ENCODE results near the gene FYTTD1.
"Not testable (repeated sequence)": the region's sequence is repeated elsewhere in the genome, so short reads cannot be mapped to it uniquely, and the experiment has no call there.

Gene FYTTD1

GRCh38 chr3:197720694-197721093 lies 29.0 kb upstream of the FYTTD1 start:
- H3K36me3 ChIP-seq (ENCODE audit: insufficient read depth, low read length), result peaks cover 26% of the 10 kb centered on the region

GRCh38 chr3:197722734-197723133 lies 26.9 kb upstream of the FYTTD1 start:
- Histone ChIP-seq H3K4me1 (ENCODE audit: control insufficient read depth, insufficient read depth, low read length, unreplicated experiment) (peaks cover 11% of the 10 kb centered on the region), H3K79me2 (ENCODE audit: control insufficient read depth, insufficient read depth, low read length, unreplicated experiment) (peaks cover 24% of the 10 kb centered on the region), H3K36me3 (ENCODE audit: insufficient read depth, low read length) (peaks cover 26% of the 10 kb centered on the region), H3K27ac (ENCODE audit: low read depth, low read length) (no peak overlapping the region), H3K4me3 (ENCODE audit: low read depth, low read length) (no peak overlapping the region), H2AFZ (ENCODE audit: low read length, unreplicated experiment) (no peak overlapping the region), H3K27me3 (ENCODE audit: insufficient read depth, low read length) (no peaks in the 10 kb centered on the region)

More at GRCh38 chr3:197720694-197721093, 29.0 kb upstream of the FYTTD1 start:
- H3K27ac ChIP-seq (ENCODE audit: low read depth, low read length), result no peak overlapping the region
- no peak overlapping the region for H3K4me3 ChIP-seq (ENCODE audit: low read depth, low read length)
- peaks cover 18% of the 10 kb centered on the region for H3K79me2 ChIP-seq (ENCODE audit: control insufficient read depth, insufficient read depth, low read length, unreplicated experiment)
- peaks cover 11% of the 10 kb centered on the region for H3K4me1 ChIP-seq (ENCODE audit: control insufficient read depth, insufficient read depth, low read length, unreplicated experiment)
- no peaks in the 10 kb centered on the region for H3K27me3 ChIP-seq (ENCODE audit: insufficient read depth, low read length)
- no peak overlapping the region for H2AFZ ChIP-seq (ENCODE audit: low read length, unreplicated experiment)

GRCh38 chr3:197727878-197728277 lies 21.8 kb upstream of the FYTTD1 start:
- not testable (repeated sequence) for H3K36me3 ChIP-seq (ENCODE audit: insufficient read depth, low read length); H3K27ac ChIP-seq (ENCODE audit: low read depth, low read length); H3K4me3 ChIP-seq (ENCODE audit: low read depth, low read length); H3K4me1 ChIP-seq (ENCODE audit: control insufficient read depth, insufficient read depth, low read length, unreplicated experiment); H3K27me3 ChIP-seq (ENCODE audit: insufficient read depth, low read length); H2AFZ ChIP-seq (ENCODE audit: low read length, unreplicated experiment)
- H3K79me2 ChIP-seq (ENCODE audit: control insufficient read depth, insufficient read depth, low read length, unreplicated experiment), result peaks cover 20% of the 10 kb centered on the region

- Histone ChIP-seq H2AFZ (ENCODE audit: low read length, unreplicated experiment) (no peak overlapping the region), H3K79me2 (ENCODE audit: control insufficient read depth, insufficient read depth, low read length, unreplicated experiment) (peaks cover 24% of the 10 kb centered on the region), H3K36me3 (ENCODE audit: insufficient read depth, low read length) (peaks cover 4% of the 10 kb centered on the region; the same call in 1 of the 2 replicates), H3K4me1 (ENCODE audit: control insufficient read depth, insufficient read depth, low read length, unreplicated experiment) (peaks cover 10% of the 10 kb centered on the region), H3K27ac (ENCODE audit: low read depth, low read length) (no peak overlapping the region), H3K4me3 (ENCODE audit: low read depth, low read length) (no peak overlapping the region), H3K27me3 (ENCODE audit: insufficient read depth, low read length) (no peaks in the 10 kb centered on the region)
Observed at GRCh38 chr3:197728487-197728886, 21.2 kb upstream of the FYTTD1 start.

GRCh38 chr3:197730200-197730599 lies 19.5 kb upstream of the FYTTD1 start:
- peaks cover 38% of the 10 kb centered on the region for H3K79me2 ChIP-seq (ENCODE audit: control insufficient read depth, insufficient read depth, low read length, unreplicated experiment)
- no peaks in the 10 kb centered on the region for H3K27me3 ChIP-seq (ENCODE audit: insufficient read depth, low read length)
- peak overlapping the region; percentile 70 for H3K27ac ChIP-seq (ENCODE audit: low read depth, low read length)
- H3K4me3 ChIP-seq (ENCODE audit: low read depth, low read length), result no peak overlapping the region
- H3K4me1 ChIP-seq (ENCODE audit: control insufficient read depth, insufficient read depth, low read length, unreplicated experiment), result peaks cover 10% of the 10 kb centered on the region
- H3K36me3 ChIP-seq (ENCODE audit: insufficient read depth, low read length), result no peaks in the 10 kb centered on the region
- no peak overlapping the region for H2AFZ ChIP-seq (ENCODE audit: low read length, unreplicated experiment)

GRCh38 chr3:197730770-197731169 lies 18.9 kb upstream of the FYTTD1 start:
- H2AFZ ChIP-seq (ENCODE audit: low read length, unreplicated experiment); H3K4me3 ChIP-seq (ENCODE audit: low read depth, low read length); H3K36me3 ChIP-seq (ENCODE audit: insufficient read depth, low read length); H3K27me3 ChIP-seq (ENCODE audit: insufficient read depth, low read length): not testable (repeated sequence)
- Histone ChIP-seq H3K27ac (ENCODE audit: low read depth, low read length) (0 out of 2 replicates have a peak overlapping the region, but pooled peaks have one; percentile 70), H3K4me1 (ENCODE audit: control insufficient read depth, insufficient read depth, low read length, unreplicated experiment) (peaks cover 15% of the 10 kb centered on the region), H3K79me2 (ENCODE audit: control insufficient read depth, insufficient read depth, low read length, unreplicated experiment) (peaks cover 39% of the 10 kb centered on the region)

- H3K27me3 ChIP-seq (ENCODE audit: insufficient read depth, low read length); H3K4me3 ChIP-seq (ENCODE audit: low read depth, low read length); H3K27ac ChIP-seq (ENCODE audit: low read depth, low read length); H3K36me3 ChIP-seq (ENCODE audit: insufficient read depth, low read length); H2AFZ ChIP-seq (ENCODE audit: low read length, unreplicated experiment): not testable (repeated sequence)
- Histone ChIP-seq H3K79me2 (ENCODE audit: control insufficient read depth, insufficient read depth, low read length, unreplicated experiment) (peaks cover 44% of the 10 kb centered on the region), H3K4me1 (ENCODE audit: control insufficient read depth, insufficient read depth, low read length, unreplicated experiment) (peaks cover 16% of the 10 kb centered on the region)
Observed at GRCh38 chr3:197731483-197731882, 18.2 kb upstream of the FYTTD1 start.

- Histone ChIP-seq H3K27ac (ENCODE audit: low read depth, low read length) (no peak overlapping the region), H2AFZ (ENCODE audit: low read length, unreplicated experiment) (no peak overlapping the region), H3K4me1 (ENCODE audit: control insufficient read depth, insufficient read depth, low read length, unreplicated experiment) (peaks cover 22% of the 10 kb centered on the region), H3K4me3 (ENCODE audit: low read depth, low read length) (no peak overlapping the region), H3K27me3 (ENCODE audit: insufficient read depth, low read length) (no peaks in the 10 kb centered on the region), H3K36me3 (ENCODE audit: insufficient read depth, low read length) (no peaks in the 10 kb centered on the region), H3K79me2 (ENCODE audit: control insufficient read depth, insufficient read depth, low read length, unreplicated experiment) (peaks cover 40% of the 10 kb centered on the region)
Observed at GRCh38 chr3:197733042-197733441, 16.6 kb upstream of the FYTTD1 start.

- Histone ChIP-seq H3K4me3 (ENCODE audit: low read depth, low read length) (no peak overlapping the region; the same call in 1 of the 2 replicates), H3K79me2 (ENCODE audit: control insufficient read depth, insufficient read depth, low read length, unreplicated experiment) (peaks cover 40% of the 10 kb centered on the region), H2AFZ (ENCODE audit: low read length, unreplicated experiment) (no peak overlapping the region), H3K27ac (ENCODE audit: low read depth, low read length) (no peak overlapping the region), H3K27me3 (ENCODE audit: insufficient read depth, low read length) (no peaks in the 10 kb centered on the region), H3K36me3 (ENCODE audit: insufficient read depth, low read length) (no peaks in the 10 kb centered on the region), H3K4me1 (ENCODE audit: control insufficient read depth, insufficient read depth, low read length, unreplicated experiment) (peaks cover 19% of the 10 kb centered on the region)
Observed at GRCh38 chr3:197734667-197735318, 14.9 kb upstream of the FYTTD1 start.

GRCh38 chr3:197736010-197736490 lies 13.6 kb upstream of the FYTTD1 start:
- H3K27me3 ChIP-seq (ENCODE audit: insufficient read depth, low read length), result no peaks in the 10 kb centered on the region
- peak overlapping the region; percentile 95 for H2AFZ ChIP-seq (ENCODE audit: low read length, unreplicated experiment)
- peaks cover 12% of the 10 kb centered on the region for H3K4me1 ChIP-seq (ENCODE audit: control insufficient read depth, insufficient read depth, low read length, unreplicated experiment)
- peaks cover 40% of the 10 kb centered on the region for H3K79me2 ChIP-seq (ENCODE audit: control insufficient read depth, insufficient read depth, low read length, unreplicated experiment)
- H3K4me3 ChIP-seq (ENCODE audit: low read depth, low read length), result peak overlapping the region; percentile 100
- H3K36me3 ChIP-seq (ENCODE audit: insufficient read depth, low read length), result no peaks in the 10 kb centered on the region
- peak overlapping the region; percentile 69; the same call in 1 of the 2 replicates for H3K27ac ChIP-seq (ENCODE audit: low read depth, low read length)
